Panc1 (cell line): Measurements from ENCODE around the gene FCSK.

Experiments
- CTCF ChIP-seq: fragments of 450-650 bp; IDR thresholded peaks from 2 replicates; pipeline ENCODE4 v1.5.1; 2017; ENCODE audit warnings: mild to moderate bottlenecking
- POLR2AphosphoS5 ChIP-seq: IDR thresholded peaks from 2 replicates; pipeline ENCODE4 v1.6.1; 2012; ENCODE audit warnings: mild to moderate bottlenecking, low read depth, low read length, moderate library complexity
- REST ChIP-seq, 2 experiments: IDR thresholded peaks; 2 replicates each; pipeline ENCODE4 v1.6.1; 2011 to 2012; ENCODE audit warnings: low read depth in 2 of 2, control low read depth in 1 of 2, low read length in 1 of 2, mild to moderate bottlenecking in 1 of 2, moderate library complexity in 1 of 2; ENCODE audit not compliant: insufficient read depth in 1 of 2

- TF ChIP-seq CTCF (no peak), POLR2AphosphoS5 (no peak), REST (IDR thresholded peaks at IDR 0.05; ENCODE audit: insufficient read depth in 1 of 2, low read depth in 2 of 2, low read length in 1 of 2) (no peak)
These were observed 22.1 kb upstream of the FCSK start for GRCh38 chr16:70432356-70432722.
